ENCODE measurements around the gene ITPRIP.

DNA sequence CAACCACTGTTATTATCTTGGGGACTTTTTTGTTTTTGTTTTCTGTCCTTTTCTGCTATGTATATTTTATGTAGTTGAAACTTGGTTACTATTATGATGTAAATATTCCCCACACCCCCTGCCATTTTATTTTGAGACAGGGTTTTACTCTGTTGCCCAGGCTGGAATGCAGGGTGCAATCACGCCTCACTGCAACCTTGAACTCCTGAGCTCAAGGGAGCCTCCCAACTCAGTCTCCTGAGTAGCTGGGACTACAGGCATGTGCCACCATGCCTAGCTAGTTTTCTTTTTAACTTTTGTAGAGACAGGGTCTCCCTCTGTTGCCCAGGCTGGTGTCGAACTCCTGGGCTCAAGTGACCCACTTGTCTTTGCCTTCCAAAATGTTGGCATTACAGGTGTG, 51.3 kb downstream of the ITPRIP start:
- TF ChIP-seq, protein P1, sequence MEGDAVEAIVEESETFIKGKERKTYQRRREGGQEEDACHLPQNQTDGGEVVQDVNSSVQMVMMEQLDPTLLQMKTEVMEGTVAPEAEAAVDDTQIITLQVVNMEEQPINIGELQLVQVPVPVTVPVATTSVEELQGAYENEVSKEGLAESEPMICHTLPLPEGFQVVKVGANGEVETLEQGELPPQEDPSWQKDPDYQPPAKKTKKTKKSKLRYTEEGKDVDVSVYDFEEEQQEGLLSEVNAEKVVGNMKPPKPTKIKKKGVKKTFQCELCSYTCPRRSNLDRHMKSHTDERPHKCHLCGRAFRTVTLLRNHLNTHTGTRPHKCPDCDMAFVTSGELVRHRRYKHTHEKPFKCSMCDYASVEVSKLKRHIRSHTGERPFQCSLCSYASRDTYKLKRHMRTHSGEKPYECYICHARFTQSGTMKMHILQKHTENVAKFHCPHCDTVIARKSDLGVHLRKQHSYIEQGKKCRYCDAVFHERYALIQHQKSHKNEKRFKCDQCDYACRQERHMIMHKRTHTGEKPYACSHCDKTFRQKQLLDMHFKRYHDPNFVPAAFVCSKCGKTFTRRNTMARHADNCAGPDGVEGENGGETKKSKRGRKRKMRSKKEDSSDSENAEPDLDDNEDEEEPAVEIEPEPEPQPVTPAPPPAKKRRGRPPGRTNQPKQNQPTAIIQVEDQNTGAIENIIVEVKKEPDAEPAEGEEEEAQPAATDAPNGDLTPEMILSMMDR (IDR thresholded peaks at IDR 0.05) = no peak
- TF ChIP-seq EZH2 (IDR thresholded peaks at IDR 0.05) (no peak), EZH2phosphoT487 (IDR thresholded peaks at IDR 0.05) (no peak)

All from neural progenitor cell (in vitro differentiated cells).